Mammary epithelial cell (primary cell): ENCODE results near the gene FBXO10.

Experiments
- EZH2 ChIP-seq: IDR thresholded peaks from 2 replicates; pipeline ENCODE4 v1.6.1; 2012; ENCODE audit warnings: low read length, inconsistent platforms, borderline replicate concordance
- TF ChIP-seq, protein P1 (sequence below), 2 donors: IDR thresholded peaks in 1 of 2; conservative IDR thresholded peaks in 1 of 2; 2 replicates each; pipeline ENCODE4 v1.5.1; 2011 to 2012; ENCODE audit warnings: inconsistent platforms in 2 of 2, low read length in 2 of 2, mild to moderate bottlenecking in 2 of 2, control low read depth in 1 of 2, low read depth in 1 of 2; ENCODE audit not compliant: insufficient read depth in 1 of 2; ENCODE audit errors: extremely low read depth in 1 of 2

GRCh38 chr9:37512437-37512836 lies 63.7 kb downstream of the FBXO10 start:
- TF ChIP-seq, protein P1, sequence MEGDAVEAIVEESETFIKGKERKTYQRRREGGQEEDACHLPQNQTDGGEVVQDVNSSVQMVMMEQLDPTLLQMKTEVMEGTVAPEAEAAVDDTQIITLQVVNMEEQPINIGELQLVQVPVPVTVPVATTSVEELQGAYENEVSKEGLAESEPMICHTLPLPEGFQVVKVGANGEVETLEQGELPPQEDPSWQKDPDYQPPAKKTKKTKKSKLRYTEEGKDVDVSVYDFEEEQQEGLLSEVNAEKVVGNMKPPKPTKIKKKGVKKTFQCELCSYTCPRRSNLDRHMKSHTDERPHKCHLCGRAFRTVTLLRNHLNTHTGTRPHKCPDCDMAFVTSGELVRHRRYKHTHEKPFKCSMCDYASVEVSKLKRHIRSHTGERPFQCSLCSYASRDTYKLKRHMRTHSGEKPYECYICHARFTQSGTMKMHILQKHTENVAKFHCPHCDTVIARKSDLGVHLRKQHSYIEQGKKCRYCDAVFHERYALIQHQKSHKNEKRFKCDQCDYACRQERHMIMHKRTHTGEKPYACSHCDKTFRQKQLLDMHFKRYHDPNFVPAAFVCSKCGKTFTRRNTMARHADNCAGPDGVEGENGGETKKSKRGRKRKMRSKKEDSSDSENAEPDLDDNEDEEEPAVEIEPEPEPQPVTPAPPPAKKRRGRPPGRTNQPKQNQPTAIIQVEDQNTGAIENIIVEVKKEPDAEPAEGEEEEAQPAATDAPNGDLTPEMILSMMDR (conservative IDR thresholded peaks at IDR 0.05 in 1 of 2, IDR thresholded peaks at IDR 0.05 in 1 of 2; ENCODE audit: extremely low read depth in 1 of 2, insufficient read depth in 1 of 2, low read depth in 1 of 2, low read length in 2 of 2): no peak
- no peak for TF ChIP-seq EZH2
